GM13976 (cell line): ENCODE results near the gene CRIM1.

Source experiments
- DNase-seq: peaks from one replicate; pipeline ENCODE4 v3.0.0; 2012; ENCODE audit warnings: low spot score
- CTCF ChIP-seq: IDR thresholded peaks from 2 replicates; pipeline ENCODE4 v1.5.1; 2012; ENCODE audit warnings: borderline replicate concordance, mild to moderate bottlenecking; ENCODE audit not compliant: insufficient read depth; ENCODE audit errors: extremely low read depth, missing control alignments, control extremely low read depth
- in situ Hi-C: fragments of 300-500 bp; cut with MboI; formaldehyde crosslinking; loops from one replicate; pipeline ENCODE4 v1.12.0; 2022; ENCODE audit warnings: low sequenced_read_pairs, mixed read lengths, inconsistent platforms; ENCODE audit not compliant: unreplicated experiment

The CRIM1 gene

GRCh38 chr2:36366491-36367120, 11.0 kb downstream of the CRIM1 start:
- in situ Hi-C loops: no loop called here
- no peak for DNase-seq
- TF ChIP-seq CTCF: no peak

GRCh38 chr2:36367486-36367885, 11.9 kb downstream of the CRIM1 start:
- in situ Hi-C loops: no loop called here
- no peak for DNase-seq
- no peak for TF ChIP-seq CTCF

DNA sequence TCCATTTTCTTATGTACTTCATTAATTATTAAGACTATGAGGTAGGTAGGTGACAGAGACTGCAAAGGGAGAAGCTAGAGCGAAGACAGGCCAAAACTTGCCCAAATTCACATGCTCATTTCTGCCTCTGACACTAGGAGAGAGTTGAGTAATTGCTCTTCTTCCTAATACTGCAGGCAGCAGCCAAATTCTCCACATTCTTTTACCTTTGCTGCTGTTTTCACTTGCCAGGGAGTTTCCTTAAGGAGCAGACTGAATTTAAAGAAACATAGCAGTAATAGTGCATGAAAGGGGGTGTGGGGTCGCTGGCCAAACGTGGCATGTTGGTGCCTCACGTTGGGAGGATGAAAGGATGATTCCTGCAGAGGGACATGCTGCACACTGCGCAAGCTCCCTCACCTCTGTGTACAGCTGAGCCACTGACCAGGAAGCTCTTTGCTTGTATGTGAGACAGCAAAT, 12.3 kb downstream of the CRIM1 start:
- DNase-seq: no peak
- in situ Hi-C loops: no loop called here
- TF ChIP-seq CTCF: no peak

GRCh38 chr2:36368438-36368837, 12.9 kb downstream of the CRIM1 start:
- TF ChIP-seq CTCF: no peak
- DNase-seq: no peak
- in situ Hi-C loops: no loop called here

GRCh38 chr2:36369163-36369562, 13.6 kb downstream of the CRIM1 start:
- DNase-seq: no peak
- no peak for TF ChIP-seq CTCF
- in situ Hi-C loops: no loop called here

GRCh38 chr2:36369716-36370115, 14.1 kb downstream of the CRIM1 start:
- DNase-seq: no peak
- no peak for TF ChIP-seq CTCF
- in situ Hi-C loops: no loop called here
